COLO829 (cell line): ENCODE data around the gene SCN3B.

Source experiments
- DNase-seq: peaks from one replicate; pipeline ENCODE4 v3.0.0; 2012; ENCODE audit warnings: low spot score

SCN3B gene

DNA sequence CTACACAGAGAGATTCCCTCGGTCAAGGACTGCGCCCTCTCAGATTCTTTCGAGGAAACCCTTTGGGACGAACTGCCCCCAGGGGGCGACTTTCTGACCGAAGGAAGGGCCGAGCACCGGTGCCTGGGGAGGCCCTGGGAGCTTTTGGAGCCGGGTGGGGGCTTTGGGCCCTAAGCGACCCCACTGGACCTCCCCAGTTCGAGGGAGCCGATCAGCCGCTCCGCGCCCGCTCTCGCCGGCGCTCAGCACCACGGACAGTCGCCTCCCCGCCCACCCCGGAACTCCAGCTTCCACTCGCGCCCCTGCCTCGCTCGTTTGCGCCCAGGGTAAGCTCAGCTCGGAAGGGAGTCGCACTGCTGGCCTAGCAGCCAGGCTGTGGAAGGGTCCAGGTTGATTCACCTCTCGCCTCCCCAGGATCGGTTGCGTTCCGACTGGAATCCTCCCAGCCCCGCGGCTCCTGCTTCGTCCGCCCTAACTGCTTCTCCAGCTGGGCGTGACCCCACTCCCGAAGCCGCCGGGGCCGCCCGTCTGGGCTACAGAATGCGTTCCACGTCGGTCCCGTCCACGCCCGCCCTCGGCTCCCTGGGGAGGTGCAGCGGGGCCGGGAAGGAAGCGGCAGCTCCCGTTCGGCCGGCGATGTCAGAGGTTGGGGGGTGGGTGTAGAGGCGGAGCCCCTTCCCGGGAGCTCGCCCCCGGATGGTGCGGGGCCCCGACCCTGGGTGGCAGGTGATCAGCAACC is 428 bp downstream of the SCN3B start:
- peak; percentile 41 for DNase-seq

DNA sequence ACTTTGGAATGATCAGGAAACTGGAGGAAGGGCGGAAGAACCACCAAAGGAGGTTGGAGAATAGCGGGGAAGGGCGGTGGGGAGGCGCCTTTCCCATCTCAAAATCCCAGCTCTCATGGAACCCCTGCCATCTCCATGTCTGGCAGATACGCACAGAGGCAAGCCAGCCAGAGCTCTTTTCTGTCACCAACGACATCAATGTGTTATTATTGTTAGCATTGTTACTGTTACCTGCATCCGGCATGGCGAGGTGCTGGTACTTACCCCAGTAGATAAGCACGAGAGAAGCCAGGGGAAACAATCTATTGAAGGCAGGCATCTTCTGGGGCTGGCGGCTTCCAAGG is 969 bp downstream of the SCN3B start:
- DNase-seq = no peak

DNA sequence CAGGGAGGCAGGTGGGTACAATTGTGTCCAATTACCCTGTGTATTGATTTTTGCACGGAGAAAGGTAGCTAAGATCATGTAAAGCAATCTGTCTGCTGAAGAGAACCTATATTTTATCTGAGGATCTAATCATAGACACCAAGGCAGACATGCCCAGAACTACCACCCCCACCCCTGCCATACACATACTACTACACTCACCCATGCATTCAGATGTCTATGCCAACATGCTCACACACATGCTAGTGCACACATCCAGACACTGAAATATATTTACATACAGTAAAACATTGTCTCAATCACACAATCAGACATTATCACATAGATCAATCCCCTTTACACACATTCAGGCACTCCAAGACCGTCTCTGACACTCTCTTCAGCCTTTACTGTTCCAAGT is 1.8 kb downstream of the SCN3B start:
- DNase-seq = no peak

DNA sequence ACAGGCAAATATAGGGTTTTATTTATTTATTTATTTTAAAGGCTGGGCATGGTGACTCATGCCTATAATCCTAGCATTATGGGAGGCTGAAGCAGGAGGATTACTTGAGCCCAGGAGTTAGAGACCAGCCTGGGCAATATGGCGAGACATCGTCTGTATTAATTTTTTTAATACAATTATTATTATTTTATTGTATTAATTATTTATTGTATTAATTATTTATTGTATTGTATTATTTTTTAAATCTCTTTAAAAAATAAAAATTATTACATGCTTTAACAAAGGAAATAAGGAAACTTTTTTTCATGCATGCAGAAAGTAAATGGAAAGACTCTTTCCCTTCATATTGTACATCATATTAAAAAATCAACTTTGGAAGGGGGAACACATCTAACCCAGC is 3.5 kb downstream of the SCN3B start:
- DNase-seq = no peak

DNA sequence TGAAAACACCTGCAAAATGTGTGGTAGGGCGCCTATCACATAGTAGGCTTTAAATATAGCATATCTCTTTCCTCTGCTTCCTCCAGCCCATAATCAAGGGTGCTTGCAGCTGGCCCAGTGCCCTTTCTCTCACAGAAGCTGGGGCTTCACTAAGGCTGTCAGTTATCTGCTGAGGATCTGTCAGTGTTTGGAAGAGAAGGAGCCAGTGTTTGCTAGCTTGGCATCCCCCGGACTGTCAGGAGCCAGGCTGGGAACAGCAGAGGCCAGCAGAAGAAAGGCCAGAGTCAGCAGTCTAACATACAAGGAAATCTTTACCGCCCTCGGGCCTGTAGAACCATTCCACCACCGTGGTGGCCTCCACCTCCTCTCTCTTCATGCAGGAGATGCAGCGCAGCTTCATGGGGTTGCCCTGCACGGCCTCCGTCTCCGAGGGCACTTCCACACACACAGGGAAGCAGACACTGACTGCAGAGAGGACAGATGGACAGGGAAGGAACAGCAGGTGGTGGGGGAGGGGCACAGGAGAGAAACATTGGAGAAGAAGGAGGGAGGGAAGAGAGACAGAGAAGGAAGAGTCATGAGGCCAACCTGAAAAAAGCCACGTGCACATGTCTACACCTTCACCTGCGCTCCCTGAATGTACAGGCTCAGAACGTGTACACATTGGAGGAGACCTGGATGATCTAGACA is 9.0 kb downstream of the SCN3B start:
- no peak for DNase-seq

DNA sequence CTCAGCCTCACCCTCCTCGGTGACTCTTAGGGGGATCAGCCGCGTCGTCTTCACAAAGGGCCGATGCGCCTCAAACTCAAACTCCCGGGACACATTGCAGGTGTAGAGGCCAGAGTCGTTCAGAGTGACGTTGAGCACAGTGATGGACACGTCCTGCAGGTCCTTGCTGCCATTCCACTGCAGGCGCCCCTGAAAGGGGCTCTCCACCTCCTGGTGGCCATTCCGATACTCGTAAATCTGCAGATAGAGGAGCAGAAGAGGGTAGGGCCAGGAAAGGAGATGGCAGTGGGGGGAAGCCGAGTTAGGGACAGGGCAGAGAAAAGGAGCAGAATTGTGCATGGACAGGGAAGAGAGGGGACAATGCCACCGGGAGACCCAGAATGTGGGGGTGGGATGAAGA is 12.0 kb downstream of the SCN3B start:
- DNase-seq = no peak

DNA sequence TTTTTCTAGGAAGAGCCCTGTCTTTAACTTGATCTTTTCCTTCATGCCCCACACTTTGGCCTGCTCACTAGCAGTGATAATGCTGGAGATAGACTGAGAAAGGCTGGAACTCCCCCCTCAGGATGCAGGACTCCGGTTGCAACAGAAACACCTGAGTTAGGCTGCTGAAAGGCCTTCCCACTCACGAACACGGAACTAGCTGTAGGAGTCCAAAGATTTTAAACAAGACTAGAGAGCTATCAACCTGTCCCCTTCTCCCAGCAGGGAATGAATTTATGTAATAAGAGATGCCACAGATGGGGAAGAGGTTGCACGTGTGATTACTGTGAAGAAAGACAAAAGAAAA is 13.0 kb downstream of the SCN3B start:
- DNase-seq = no peak

DNA sequence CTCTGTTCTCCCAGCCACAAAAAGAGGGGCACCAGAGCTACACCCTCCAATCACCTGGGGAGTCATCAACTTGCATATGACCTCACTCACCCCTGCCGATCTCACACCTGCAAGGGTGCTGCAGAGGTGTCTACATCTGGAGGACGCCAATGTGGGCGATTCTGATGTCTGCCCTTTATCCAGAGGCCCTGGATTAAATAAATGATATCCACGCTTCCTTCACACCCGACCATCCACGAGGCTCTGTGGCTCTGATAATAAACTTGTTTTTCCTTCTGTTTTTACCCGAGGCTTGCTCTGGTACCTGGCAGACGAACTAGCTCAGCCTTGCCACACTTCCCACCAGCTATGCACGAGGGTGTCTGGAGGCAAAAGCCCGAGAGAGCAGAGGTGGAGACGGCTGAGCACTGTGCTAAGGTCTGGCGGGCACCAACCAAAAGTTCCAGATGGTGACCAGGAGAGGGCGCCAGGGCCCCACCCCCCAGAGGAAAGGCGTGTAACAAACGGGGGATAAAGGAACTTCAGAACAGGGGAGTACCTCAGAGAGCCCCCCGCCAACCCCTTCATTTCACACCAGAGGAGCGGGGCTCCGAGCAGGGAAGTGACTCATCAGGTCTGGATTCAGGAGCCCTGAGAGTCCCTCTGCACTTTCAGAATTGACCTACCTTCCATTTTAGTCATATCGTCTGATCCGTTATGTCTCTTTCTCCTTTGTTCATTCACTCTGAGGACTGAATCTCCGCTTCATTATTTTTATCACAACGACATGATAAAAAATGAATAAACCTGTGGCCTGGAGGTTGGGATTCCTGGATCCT is 13.5 kb downstream of the SCN3B start:
- DNase-seq = peak; percentile 38

DNA sequence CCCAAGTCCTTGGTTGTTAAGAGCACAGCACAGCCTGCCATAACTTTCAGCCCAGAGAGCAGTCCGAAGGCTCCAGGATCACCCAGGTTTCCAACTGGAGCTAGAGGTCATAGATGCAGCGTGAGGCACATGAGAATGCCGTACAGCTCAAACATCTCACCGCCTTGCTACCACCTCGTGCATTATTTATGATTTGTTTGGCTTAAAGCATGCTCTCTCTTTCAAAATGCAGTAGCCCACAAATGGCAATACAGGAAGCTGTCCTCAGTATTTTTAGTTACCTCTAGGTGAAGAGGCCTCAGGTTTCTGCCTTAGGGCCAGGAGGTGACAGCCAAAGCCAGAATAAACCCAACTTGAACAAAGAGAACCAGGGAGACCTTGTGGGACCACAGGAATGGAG is 14.4 kb downstream of the SCN3B start:
- no peak for DNase-seq

DNA sequence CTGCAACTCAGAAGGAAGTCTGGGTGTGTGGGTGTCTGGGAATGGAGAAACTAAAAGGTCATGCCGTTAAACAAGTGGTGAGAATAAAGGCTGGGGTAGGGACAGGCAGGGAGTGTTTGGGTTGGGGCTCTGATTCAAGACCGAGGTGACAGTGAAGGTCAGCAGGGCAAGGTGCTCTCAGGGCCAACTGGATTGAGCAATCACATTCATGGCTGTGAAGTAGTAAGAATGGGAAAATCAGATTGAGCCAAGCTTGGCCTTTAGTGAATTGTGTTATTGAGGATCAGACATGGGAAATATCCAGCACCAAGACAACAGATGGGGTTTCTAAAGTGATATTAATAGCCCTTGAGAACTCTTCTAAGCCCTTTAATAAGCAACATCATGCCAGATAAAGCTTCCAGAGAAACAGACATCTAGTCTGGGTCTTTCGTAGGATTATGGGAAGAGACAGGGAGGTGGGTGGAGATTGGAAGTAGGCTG is 24.3 kb downstream of the SCN3B start:
- no peak for DNase-seq

DNA sequence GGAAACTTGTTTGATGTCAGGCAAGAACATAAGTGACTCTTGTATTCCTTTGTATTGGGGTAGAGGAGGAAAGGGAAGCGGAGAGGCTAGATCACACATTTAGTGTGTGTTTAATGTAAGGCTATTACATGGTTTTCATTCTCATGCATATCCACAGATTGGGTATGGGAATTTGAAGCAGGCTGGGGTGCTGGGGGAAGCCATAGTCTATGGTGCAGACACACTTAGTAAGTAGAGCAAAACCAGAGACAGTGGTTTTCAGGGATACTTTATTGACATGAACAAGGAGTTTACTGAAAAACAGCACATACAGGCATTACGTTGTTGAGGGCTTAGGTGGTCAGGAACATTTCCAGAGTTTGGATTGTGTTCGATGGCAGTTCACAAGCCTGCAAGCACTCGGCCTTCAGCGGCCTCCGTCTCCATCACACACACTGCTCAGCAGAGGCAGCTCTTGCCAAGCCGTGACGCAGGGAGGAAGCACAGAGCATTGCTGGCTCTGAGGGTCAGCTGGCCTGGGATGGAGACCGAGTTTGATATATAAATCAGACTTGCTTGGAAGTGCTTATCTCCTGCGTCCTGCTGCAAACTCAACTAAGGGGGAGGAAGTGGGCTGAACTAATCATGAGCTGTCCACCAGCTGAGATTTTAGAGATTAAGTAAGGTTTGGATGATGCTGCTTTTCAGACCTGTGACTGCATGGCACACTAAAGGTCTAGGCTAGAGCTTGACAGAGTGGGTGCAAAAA is 25.3 kb downstream of the SCN3B start:
- no peak for DNase-seq

DNA sequence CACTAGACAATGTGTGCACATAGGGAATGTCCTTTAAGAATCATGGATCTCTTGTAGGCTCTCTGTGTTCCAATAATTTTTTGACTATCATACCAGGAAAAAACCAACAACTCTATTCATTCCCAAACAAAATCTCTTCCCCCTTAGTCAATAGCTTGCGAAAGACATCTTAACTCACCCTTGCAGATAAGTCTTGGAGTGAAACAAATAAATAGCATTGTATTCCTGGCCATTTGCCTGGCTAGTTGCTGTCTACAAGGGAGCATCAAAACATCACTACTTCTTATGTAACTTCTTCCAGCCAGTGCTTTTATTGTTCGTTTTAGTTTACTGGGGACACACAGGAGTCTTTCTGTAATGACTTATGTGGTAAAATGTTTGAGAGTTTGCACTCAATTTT is 29.4 kb downstream of the SCN3B start:
- DNase-seq = no peak

DNA sequence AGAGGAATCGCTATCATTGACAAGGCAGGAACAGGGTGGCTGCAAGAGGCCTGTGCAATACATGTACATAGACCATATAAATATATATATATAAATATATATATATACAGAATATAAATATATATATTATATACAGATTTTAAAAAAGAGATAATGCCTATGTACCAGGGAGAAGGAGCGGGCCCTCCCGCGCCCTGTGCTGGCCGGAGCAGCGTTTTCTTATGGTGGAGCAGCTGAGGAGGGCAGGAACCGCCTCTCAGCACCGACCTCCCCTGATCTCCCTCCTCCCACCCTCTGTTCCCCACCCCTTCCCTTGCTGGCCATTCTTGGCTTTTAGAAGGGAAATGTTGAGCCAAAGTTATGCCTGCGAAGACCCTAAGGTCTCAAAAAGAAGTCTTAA is 31.8 kb downstream of the SCN3B start:
- no peak for DNase-seq

DNA sequence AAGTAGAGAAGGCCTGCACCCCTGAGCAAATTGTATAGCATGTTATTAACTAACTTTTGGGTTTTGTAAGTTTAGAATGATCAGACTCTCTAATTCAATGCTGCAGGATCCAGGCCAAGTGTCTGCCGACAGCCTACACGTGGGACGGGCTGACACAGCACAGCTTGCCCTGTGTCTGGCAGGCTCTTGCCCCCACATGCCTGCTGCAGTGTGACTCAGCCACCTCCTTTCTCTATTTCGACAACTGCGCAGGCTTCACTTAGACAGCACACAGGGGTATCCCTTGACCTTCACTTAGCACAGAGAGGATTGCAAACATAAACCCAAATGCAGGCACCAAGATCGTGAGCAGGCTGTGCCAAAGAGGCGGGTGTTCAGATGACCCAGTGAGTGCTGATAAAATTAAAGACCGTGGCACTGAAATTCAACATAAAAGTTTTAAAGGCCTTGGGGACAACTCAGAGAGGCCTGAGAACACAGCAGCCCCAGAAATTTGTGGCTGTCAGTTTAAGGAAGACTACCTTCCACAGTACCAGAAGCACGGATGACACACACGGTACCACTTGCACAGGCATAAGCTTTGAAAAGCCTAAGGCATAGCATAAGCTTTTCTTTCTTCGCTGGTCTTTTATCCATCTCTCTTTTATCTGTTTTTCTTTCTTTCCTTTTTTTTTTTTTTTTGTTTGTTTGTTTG is 37.8 kb downstream of the SCN3B start:
- no peak for DNase-seq

DNA sequence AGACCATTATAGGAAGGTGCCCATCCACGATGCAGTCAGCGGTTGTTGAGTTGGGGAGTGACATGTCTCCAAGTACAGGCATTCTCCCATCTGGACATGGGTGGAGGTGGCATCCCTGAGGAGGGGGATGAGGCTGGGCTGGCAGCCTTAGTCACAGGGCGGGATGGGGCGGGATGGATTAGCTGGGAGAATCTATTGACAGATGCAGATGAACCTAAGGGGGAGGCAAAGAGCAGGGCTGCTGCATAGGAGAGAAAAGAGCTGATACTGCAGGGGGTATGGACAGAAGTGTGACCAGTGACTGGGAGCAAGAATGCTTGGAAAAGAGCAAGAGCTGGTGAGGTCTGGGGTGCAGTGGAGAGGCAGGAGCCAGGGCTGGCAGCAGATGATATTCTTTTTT is 42.7 kb downstream of the SCN3B start:
- DNase-seq = no peak

DNA sequence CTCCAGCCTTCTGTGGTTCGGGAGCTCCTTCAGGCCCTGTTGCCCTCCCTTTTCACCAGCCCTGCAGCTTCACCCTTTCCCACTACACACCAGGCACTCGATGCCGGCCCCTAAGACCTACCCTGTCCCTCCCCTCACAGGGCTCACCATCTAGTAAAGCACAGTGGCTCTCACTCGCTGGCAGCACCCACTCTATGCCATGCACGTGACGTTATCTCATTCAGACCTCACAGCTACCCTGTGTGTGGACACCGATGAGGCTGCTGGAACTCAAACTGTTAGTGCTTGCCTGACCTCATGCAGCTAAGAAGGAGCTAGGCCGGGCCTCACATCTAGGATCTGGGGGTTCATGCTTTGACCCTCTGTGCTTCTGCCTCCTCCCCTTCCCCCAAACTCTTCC is 45.5 kb downstream of the SCN3B start:
- DNase-seq = no peak

DNA sequence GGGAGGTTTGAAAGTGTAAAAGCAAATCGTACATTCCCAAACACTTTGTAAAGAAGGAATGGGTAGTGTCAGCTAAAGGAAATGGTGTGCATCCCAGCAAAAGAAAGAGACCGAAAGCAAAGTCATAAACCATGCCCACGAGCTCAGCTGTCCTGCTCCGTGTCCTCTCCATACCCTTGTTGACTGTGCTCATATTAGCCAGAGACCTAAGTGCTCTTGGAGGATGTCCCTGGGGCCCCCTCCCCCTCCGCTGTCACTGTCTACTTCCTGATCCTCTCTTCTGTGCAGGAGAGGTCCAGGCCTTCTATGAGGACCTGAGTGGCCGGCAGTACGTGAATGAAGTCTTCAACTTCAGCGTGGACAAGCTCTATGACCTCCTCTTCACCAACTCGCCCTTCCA is 46.1 kb downstream of the SCN3B start:
- no peak for DNase-seq

DNA sequence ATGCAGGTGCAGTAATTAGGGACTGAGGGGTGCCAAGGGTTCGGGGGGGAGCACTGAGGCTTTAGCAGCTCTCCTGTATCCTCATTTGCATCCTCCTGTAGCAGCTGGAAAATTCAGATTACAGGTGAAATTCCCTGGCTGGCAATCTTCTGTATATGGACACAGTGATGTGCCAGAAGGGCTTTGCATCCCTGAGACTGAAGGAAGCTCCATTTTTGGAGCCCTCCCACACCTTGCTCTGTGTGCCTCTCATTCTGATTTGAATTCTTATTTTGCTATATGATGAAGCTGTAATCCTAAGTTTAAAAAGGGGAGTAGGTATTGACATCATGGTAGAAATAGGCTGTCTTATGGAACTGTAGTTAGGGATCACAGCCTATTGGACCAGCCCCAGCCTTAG is 46.6 kb downstream of the SCN3B start:
- DNase-seq = no peak

DNA sequence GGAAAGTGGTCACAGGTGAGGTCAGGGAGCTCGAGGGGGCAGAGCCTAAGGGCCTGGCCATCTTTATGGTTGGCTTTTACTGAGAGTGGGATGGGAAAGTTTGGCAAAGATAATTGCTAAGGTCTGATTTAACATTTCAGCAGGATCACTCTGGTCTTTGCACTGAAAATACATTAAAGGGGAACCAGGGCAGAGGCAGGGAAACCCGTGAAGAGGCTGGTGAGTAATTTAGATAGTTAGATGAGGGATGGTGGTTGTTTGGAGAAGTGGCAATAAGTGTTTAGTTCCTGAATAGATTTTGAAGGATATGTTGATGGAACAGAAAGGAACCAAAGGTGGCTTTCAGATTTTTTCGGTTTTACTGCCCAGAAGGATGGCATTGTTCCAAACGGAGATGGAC is 50.8 kb downstream of the SCN3B start:
- no peak for DNase-seq

DNA sequence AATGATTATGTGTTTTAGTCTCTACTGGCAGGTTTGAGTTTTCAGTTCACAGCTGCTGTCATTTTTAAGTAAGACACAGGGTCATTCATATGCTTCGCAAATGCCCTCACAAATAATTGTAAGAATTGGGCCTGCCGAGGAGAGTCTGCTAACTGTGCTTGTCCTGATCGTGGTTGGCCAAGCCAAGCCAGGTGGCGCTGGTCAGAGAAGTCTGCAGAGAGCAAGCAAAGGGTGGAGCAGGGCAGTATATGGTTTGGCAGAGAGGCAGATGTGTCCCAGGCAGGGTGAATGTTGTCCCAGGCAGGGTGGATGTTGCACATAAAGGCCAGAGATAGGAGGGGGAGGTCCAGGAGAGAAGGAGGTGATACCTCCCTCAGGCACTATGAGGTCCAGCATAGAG is 52.7 kb downstream of the SCN3B start:
- DNase-seq = no peak

DNA sequence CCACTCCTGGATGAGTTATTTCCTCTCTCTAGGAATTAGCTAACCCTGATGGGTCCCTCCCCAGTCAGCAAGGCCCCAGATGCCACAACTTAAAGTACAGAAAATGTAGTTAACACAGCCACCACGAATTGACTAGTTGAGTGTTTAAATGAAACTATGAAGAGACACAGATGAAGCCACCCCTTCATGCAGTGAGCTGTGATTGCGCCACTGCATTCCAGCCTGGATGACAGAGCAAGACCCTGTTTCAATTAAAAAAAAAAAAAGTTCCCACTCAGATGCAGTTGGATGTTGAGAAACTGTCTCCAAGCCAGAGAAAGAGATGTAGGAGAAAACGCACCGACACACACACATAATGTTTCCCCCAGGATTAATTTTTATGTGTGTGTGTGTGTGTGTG is 53.3 kb downstream of the SCN3B start:
- no peak for DNase-seq

DNA sequence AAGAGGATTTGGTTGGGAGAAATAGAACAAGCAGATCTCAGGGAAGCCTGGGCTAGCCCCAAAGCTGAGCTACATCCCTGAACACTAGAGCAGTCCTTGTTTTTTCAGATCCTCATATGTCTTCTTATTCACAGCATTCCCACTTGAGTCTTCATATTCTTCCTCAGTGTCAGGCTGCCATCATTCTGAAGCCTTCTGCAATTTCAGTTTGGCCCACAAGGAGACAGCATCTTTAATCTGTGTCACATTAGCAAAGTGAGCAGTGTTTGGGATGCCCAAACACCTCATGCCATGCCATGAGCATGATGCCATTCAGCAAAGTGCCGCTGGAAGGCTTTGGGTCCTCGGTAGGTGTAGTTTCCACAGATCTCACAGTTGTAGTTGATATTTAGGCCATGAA is 56.6 kb downstream of the SCN3B start:
- no peak for DNase-seq
